ENCODE data around the gene SRRT.

SRRT gene

DNA sequence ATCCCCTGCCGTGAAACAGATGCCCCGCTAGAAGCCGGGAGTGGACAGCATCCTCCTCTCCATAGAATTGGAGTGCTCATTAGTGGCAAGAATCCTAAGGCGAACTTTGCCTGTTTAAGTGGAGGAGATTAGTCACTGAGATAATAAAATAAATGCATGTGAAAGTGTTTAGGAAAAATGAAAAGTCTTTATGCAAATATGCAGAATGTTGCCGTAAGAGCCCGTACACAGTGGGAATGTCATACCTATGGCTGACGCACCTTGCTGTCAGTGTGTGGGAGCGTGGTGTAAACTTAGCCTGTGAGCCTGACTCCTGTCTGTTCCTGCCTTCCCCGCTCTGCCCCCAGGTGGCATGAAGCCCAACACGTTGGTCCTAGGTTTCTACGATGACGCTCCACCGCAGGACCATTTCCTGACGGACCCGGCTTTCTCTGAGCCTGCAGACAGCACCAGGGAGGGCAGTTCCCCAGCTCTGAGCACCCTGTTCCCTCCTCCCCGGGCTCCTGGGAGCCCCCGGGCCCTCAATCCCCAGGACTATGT is 9.5 kb upstream of the SRRT start:
- Histone ChIP-seq H3K4me1 (ENCODE audit: insufficient read depth, low read length, poor library complexity, severe bottlenecking) (peaks cover 12% of the 10 kb centered on the region), H3K4me3 (ENCODE audit: low read length, poor library complexity, severe bottlenecking) (no peak overlapping the region), H4K20me1 (ENCODE audit: insufficient read depth, low read length, poor library complexity, severe bottlenecking) (no peaks in the 10 kb centered on the region), H3F3A (ENCODE audit: low read depth) (no peaks in the 10 kb centered on the region), H3K27me3 (ENCODE audit: insufficient read depth, low read length, poor library complexity, severe bottlenecking) (no peaks in the 10 kb centered on the region), H3K36me3 (ENCODE audit: insufficient read depth, low read length) (no peaks in the 10 kb centered on the region), H3K9me3 (ENCODE audit: insufficient read depth, low read depth, low read length) (no peaks in the 10 kb centered on the region), H3K79me2 (ENCODE audit: insufficient read depth, low read length) (peaks cover 29% of the 10 kb centered on the region), H3K9ac (ENCODE audit: low read depth, low read length, poor library complexity, severe bottlenecking) (no peak overlapping the region), H3K4me2 (ENCODE audit: low read depth, low read length, poor library complexity, severe bottlenecking) (no peak overlapping the region), H3K9me2 (replicated peaks; ENCODE audit: low read depth, low read length) (no peaks in the 10 kb centered on the region), H2AFZ (ENCODE audit: low read length) (no peak overlapping the region)
- no peak for TF ChIP-seq EZH2phosphoT487 (IDR thresholded peaks at IDR 0.05; ENCODE audit: borderline replicate concordance)
- TF ChIP-seq, protein P1, sequence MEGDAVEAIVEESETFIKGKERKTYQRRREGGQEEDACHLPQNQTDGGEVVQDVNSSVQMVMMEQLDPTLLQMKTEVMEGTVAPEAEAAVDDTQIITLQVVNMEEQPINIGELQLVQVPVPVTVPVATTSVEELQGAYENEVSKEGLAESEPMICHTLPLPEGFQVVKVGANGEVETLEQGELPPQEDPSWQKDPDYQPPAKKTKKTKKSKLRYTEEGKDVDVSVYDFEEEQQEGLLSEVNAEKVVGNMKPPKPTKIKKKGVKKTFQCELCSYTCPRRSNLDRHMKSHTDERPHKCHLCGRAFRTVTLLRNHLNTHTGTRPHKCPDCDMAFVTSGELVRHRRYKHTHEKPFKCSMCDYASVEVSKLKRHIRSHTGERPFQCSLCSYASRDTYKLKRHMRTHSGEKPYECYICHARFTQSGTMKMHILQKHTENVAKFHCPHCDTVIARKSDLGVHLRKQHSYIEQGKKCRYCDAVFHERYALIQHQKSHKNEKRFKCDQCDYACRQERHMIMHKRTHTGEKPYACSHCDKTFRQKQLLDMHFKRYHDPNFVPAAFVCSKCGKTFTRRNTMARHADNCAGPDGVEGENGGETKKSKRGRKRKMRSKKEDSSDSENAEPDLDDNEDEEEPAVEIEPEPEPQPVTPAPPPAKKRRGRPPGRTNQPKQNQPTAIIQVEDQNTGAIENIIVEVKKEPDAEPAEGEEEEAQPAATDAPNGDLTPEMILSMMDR (conservative IDR thresholded peaks at IDR 0.05; ENCODE audit: low read length) = no peak

GRCh38 chr7:100865938-100866728 is 8.8 kb upstream of the SRRT start:
- TF ChIP-seq, protein P1 (conservative IDR thresholded peaks at IDR 0.05; ENCODE audit: low read length) = no peak
- TF ChIP-seq EZH2phosphoT487 (IDR thresholded peaks at IDR 0.05; ENCODE audit: borderline replicate concordance) = no peak
- Histone ChIP-seq H3K9ac (ENCODE audit: low read depth, low read length, poor library complexity, severe bottlenecking) (peak overlapping the region; percentile 97), H3K9me2 (replicated peaks; ENCODE audit: low read depth, low read length) (no peaks in the 10 kb centered on the region), H4K20me1 (ENCODE audit: insufficient read depth, low read length, poor library complexity, severe bottlenecking) (no peaks in the 10 kb centered on the region), H3K79me2 (ENCODE audit: insufficient read depth, low read length) (peaks cover 29% of the 10 kb centered on the region), H3K4me3 (ENCODE audit: low read length, poor library complexity, severe bottlenecking) (peak overlapping the region; percentile 79), H3K9me3 (ENCODE audit: insufficient read depth, low read depth, low read length) (no peaks in the 10 kb centered on the region), H3K4me2 (ENCODE audit: low read depth, low read length, poor library complexity, severe bottlenecking) (peak overlapping the region; percentile 87), H3K36me3 (ENCODE audit: insufficient read depth, low read length) (no peaks in the 10 kb centered on the region), H2AFZ (ENCODE audit: low read length) (no peak overlapping the region), H3F3A (ENCODE audit: low read depth) (no peaks in the 10 kb centered on the region), H3K27me3 (ENCODE audit: insufficient read depth, low read length, poor library complexity, severe bottlenecking) (no peaks in the 10 kb centered on the region), H3K4me1 (ENCODE audit: insufficient read depth, low read length, poor library complexity, severe bottlenecking) (peaks cover 12% of the 10 kb centered on the region)

GRCh38 chr7:100866729-100867039 is 8.2 kb upstream of the SRRT start:
- Histone ChIP-seq H3K4me2 (ENCODE audit: low read depth, low read length, poor library complexity, severe bottlenecking) (peak overlapping the region; percentile 87), H2AFZ (ENCODE audit: low read length) (peak overlapping the region; percentile 73)

More at GRCh38 chr7:100866729-100867039, 8.2 kb upstream of the SRRT start:
- Histone ChIP-seq H3K9me2 (replicated peaks; ENCODE audit: low read depth, low read length) (no peaks in the 10 kb centered on the region), H3K27me3 (ENCODE audit: insufficient read depth, low read length, poor library complexity, severe bottlenecking) (no peaks in the 10 kb centered on the region), H3K4me3 (ENCODE audit: low read length, poor library complexity, severe bottlenecking) (peak overlapping the region; percentile 79), H3K9ac (ENCODE audit: low read depth, low read length, poor library complexity, severe bottlenecking) (peak overlapping the region; percentile 97), H3K79me2 (ENCODE audit: insufficient read depth, low read length) (peaks cover 29% of the 10 kb centered on the region), H3K36me3 (ENCODE audit: insufficient read depth, low read length) (peaks cover 4% of the 10 kb centered on the region; the same call in 1 of the 2 replicates), H3K9me3 (ENCODE audit: insufficient read depth, low read depth, low read length) (no peaks in the 10 kb centered on the region), H3F3A (ENCODE audit: low read depth) (no peaks in the 10 kb centered on the region), H4K20me1 (ENCODE audit: insufficient read depth, low read length, poor library complexity, severe bottlenecking) (no peaks in the 10 kb centered on the region), H3K4me1 (ENCODE audit: insufficient read depth, low read length, poor library complexity, severe bottlenecking) (peaks cover 12% of the 10 kb centered on the region)
- TF ChIP-seq EZH2phosphoT487 (IDR thresholded peaks at IDR 0.05; ENCODE audit: borderline replicate concordance) = no peak
- TF ChIP-seq, protein P1 (conservative IDR thresholded peaks at IDR 0.05; ENCODE audit: low read length) = no peak

Data from Loucy (cell line).